ENCODE data around the gene ABHD12.
"Not testable (repeated sequence)": the region's sequence is repeated elsewhere in the genome, so short reads cannot be mapped to it uniquely, and the experiment has no call there.

The ABHD12 gene

DNA sequence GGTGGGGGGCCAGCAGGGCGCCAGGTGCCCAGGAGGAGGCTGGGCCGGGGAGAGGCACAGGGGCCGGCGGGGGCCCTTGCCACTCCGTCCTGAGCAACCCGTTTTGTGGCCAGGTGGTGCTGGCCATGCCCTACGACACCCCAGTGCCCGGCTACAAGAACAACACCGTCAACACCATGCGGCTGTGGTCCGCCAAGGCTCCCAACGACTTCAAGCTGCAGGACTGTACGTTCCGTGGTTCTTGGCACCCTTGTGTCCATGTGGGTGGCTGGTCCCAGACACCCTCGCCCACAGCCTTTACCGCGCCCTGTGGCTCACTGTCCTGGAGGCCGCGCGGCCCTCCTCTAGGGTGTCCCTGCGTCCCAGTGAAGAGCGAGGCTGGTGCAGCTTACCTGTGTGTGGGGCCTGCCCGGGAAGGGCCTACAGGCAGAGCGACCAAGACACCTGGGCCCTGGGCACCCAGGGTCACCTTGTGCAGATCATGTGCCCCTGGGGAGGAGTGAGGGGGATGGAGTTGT is 114.0 kb downstream of the ABHD12 start:
- no peak for DNase-seq (ENCODE audit: low spot score)

- DNase-seq (ENCODE audit: low spot score) = no peak
Observed at GRCh38 chr20:25275813-25276532, 114.7 kb downstream of the ABHD12 start.

- DNase-seq (ENCODE audit: low spot score) = no peak
Observed at GRCh38 chr20:25274891-25275812, 115.5 kb downstream of the ABHD12 start.

DNA sequence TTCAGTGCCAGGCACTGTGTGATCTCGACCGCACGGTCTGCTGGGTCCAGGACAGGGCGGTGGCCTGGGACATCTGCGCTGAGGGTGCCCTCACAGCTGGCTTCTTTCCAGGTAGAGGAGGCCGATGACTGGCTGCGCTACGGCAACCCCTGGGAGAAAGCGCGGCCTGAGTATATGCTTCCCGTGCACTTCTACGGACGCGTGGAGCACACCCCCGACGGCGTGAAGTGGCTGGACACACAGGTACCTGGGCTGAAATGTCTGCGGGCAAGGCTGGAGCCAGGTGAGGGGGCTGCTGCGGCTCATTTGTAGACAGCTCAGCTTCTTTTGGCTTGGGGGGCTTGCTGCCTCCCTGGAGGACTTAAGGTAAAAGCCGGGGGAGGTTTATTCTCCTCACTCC is 116.2 kb downstream of the ABHD12 start:
- DNase-seq (ENCODE audit: low spot score) = no peak

DNA sequence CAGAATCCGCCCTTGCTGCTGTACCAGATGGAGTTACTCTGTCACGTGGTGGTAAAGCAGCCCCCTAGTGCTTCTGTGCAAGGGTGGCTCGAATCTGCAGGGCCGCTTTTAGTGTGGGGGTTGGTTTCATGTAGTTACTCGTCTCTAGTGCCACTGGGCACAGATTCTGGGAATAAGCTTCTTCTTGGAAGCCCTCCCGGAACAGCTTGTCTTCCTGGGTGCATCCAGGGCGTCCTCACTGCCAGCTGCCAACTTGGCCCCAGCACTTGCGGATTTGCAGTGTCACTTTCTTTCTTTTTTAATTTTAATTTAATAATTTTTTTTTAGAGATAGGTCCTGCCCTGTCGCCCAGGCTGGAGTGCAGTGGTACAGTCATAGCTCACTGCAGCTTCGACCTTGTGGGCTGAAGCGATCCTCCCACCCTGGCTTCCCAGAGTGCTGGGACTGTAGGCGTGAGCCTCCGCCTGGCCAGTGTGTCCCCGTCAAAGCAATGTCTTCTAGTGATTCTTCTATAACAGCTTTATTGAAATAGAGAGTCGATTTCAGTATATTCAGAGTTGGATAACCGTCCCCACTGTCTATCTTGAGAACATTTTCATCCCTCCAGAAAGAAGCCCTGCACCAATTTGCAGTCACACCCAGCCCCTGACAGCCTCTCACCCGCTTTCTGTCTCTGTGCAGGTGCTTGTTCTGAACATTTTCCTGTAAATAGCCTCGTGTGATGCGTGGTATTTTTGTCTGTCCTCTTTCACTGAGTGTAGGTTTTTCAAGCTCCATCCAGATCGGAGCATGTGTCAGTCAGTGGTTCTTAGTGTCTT is 116.9 kb downstream of the ABHD12 start:
- DNase-seq (ENCODE audit: low spot score) = no peak

DNA sequence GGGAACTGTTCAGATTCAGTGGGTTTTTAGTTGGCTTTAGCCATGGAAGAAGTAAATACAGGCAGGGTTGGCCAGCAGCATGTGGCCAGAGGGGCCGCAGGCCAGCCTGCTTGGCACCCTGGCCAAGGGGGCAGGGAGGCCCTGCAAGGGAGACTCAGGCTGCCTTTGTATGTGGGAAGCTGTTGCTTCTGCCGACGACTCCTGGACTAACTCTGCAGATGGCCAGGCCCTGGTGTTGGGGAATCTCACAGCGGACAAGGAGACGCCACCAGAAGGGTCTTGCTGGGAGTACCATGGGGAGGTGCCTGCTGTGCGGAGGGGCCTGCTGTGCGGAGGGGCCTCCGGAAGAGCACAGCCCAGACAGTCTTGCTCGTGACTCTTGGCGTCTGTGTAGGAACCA is 117.6 kb downstream of the ABHD12 start:
- DNase-seq (ENCODE audit: low spot score) = no peak

DNA sequence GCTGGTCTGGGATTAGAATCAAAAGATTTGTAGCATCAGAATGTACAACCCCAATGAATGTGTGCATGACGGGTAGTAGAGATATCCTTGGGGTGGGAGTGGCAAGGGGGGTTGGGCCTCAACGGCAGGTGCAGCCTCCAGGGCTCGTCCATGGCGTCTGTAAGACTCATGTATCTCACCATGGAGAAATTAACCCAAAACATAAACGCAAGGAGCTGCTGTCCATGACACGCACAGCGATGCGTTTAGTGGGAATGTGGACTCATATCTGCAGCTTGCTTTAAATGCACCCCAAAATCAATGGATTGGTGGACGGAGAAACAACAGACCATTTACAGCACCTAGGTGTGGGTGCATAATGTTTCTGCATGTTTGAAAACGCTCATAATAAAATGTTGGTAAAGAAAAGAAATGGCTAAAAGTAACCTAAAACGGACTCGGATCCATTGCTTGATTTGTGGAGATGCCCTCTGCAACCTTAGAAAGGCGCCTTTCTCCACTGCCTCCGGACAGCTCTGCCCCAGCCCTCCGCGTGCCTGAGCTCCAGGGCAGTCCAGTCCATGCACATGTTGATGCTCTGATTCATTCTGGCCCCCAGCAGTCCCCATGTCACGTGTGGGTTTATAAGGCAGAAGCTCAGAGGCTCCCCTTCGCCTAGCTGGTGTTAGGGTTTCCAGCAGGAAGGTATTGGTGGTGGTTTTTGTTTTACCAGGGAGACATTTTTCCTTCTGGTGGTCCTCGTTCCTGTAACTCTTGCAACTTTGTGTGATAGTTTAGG is 118.2 kb downstream of the ABHD12 start:
- no peak for DNase-seq (ENCODE audit: low spot score)

DNA sequence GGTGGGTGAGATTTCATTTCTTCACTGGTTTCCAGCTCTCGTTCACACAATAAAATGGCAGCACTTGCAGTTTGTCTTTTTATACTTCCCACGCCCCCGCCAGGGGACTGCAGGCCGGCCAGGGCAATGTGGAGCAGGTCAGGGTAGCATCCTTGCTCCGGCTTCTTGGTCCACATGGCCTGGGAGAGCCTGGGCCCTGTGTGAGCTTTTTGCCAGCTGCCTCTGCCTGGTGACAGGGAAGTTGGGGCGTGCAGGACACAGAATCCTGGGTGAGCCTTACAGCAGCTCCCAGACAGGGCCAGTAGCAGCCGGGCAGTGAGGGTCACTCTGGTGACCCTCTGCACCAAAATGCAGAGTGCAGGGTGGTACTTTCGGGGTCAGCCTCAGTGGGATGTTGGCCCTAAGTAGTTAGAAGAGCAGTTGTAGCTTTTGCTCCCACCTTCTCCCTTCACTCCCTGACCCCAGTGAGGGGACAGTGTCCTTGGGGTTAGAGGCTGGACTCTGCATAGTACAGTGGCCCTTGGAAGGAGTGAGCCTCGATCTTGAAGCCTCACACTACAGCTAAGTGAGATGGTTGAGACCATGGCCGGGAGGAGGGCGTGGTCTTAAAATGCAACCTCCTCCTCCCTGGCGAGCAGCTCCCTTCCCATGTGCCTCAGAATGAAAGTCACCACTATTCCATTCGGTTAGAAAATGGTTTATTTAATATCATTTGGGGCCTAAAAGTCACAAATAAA is 119.0 kb downstream of the ABHD12 start:
- no peak for DNase-seq (ENCODE audit: low spot score)

GRCh38 chr20:25270829-25271251 is 119.8 kb downstream of the ABHD12 start:
- no peak for DNase-seq (ENCODE audit: low spot score)

DNA sequence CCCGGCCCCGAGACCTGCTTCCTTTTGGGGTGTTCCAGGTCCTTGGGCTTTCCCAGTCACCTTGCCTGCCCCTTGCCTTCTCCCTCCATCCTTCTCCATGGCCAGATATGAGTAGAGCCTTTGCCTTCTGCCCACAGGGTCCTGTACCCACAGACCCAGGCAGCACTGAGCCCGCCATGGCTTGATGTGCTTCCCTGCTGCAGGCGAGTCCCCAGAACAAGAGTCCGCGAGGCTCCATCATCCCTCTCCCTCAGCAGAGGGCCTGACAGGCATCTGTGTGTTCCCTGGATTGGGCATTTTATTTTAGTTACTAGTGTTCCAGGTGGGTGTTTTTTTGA is 120.8 kb downstream of the ABHD12 start:
- DNase-seq (ENCODE audit: low spot score) = no peak

- no peak for DNase-seq (ENCODE audit: low spot score)
Observed at GRCh38 chr20:25269057-25269832, 121.4 kb downstream of the ABHD12 start.

DNA sequence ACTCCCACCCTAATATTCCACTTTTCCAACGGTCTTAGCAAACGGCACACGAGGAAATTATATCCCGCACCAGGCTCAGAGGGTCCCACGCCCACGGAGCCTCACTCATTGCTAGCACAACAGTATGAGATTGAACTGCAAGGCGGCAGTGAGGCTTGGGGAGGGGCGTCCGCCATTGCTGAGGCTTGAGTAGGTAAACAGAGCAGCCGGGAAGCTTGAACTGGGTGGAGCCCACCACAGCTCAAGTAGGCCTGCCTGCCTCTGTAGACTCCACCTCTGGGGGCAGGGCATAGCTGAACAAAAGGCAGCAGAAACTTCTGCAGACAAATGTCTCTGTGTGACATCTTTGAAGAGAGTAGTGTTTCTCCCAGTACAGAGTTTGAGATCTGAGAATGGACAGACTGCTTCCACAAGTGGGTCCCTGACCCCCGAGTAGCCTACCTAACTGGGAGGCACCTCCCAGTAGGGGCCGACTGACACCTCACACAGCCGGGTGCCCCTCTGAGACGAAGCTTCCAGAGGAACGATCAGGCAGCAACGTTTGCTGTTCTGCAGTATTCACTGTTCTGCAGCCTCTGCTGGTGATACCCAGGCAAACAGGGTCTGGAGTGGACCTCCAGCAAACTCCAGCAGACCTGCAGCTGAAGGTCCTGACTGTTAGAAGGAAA is 129.7 kb downstream of the ABHD12 start:
- DNase-seq (ENCODE audit: low spot score) = not testable (repeated sequence)

DNA sequence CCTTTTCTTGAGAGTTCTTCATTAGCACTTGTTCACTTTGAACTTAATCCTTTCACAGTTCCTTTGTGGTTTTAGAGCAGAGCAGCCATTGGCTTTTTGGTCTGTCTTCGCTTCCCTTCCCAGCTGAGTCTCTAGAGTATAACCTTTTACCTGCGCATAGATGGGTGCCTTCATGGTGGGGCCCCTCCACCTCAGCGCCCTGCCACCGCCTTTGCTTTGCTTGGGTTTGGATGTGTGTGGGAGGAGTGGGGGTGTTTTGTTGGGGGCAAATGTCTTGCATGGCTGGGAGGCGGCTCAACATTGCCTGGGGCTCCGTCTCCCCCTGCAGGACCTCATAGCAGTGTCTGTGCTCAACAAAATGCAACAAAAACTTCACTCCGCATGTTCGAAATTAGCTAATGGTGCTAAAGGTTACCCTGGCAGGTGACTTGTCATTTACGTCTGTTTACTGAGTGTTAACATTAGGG is 130.8 kb downstream of the ABHD12 start:
- DNase-seq (ENCODE audit: low spot score) = no peak

DNA sequence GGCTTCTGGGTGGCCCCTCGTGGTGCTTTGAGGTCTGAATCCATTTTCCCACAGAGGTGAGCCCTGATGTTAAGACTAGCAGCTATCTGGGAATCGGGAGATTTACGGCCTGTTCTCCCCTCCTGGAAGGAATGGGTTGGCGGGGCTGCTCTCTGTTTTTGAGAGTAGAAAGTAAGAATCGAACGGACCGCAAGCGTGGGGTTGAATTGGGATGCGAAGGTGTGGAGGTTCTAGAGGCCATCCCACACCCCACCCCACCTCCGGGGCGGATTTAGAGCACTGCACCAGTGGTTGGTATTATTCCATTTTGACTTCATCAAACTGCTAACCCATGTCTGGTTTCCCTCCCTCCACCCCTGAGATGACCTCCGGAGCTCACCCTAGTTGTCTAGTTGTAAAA is 131.3 kb downstream of the ABHD12 start:
- no peak for DNase-seq (ENCODE audit: low spot score)

- DNase-seq (ENCODE audit: low spot score) = no peak
Observed at GRCh38 chr20:25258828-25259227, 131.8 kb downstream of the ABHD12 start.

- DNase-seq (ENCODE audit: low spot score) = no peak
Observed at GRCh38 chr20:25258476-25258805, 132.2 kb downstream of the ABHD12 start.

DNA sequence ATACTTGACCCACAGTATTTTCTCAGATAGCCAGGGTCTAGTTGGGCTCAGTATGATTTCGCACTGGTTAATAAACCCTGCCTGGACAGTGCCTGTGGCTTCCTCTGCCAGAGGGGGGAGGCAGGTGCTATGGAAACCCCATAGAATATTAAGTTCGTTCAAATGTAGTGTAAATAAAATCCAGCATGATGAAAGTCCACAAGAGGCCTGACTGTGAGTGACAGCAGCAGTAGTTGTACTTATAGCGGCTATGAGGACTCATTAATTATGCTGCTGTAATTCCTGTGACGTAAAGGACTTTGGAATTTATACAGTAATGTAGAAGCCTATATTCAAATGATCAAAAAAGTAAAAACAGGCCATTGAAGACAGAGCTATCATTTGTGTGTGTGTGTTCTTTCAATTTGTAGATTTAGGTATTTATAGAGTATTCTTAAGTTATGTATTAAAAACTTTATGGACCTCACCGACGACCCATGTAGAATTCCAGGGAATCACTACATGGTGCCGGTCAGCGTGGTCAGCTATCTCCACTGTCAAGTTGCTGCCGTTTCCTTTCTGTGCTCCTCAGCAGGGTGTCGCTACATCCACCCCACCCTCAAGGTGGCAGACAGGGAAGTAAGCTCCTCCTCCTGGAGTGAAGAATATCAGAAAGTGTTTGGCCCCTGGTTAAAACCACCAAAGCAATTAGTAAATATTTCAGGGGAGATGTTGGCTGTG is 132.7 kb downstream of the ABHD12 start:
- DNase-seq (ENCODE audit: low spot score) = no peak

- no peak for DNase-seq (ENCODE audit: low spot score)
Observed at GRCh38 chr20:25257130-25257529, 133.5 kb downstream of the ABHD12 start.
